ENCODE results near the gene ABCB6. TPM values are rescaled to one million over a fixed set of nuclear protein-coding genes. Genes with fewer than 3 reads are reported as not detected.
"Not testable (repeated sequence)": the region's sequence is repeated elsewhere in the genome, so short reads cannot be mapped to it uniquely, and the experiment has no call there.

ABCB6 gene
- total RNA-seq, 1 donor: 28.2 TPM

GRCh38 chr2:219261024-219261855 lies 42.5 kb upstream of the ABCB6 start:
- no peaks in the 10 kb centered on the region for H3K36me3 ChIP-seq (ENCODE audit: insufficient read depth, low read length)
- no peak overlapping the region for H2AFZ ChIP-seq (ENCODE audit: low read length)
- TF ChIP-seq, protein P1, sequence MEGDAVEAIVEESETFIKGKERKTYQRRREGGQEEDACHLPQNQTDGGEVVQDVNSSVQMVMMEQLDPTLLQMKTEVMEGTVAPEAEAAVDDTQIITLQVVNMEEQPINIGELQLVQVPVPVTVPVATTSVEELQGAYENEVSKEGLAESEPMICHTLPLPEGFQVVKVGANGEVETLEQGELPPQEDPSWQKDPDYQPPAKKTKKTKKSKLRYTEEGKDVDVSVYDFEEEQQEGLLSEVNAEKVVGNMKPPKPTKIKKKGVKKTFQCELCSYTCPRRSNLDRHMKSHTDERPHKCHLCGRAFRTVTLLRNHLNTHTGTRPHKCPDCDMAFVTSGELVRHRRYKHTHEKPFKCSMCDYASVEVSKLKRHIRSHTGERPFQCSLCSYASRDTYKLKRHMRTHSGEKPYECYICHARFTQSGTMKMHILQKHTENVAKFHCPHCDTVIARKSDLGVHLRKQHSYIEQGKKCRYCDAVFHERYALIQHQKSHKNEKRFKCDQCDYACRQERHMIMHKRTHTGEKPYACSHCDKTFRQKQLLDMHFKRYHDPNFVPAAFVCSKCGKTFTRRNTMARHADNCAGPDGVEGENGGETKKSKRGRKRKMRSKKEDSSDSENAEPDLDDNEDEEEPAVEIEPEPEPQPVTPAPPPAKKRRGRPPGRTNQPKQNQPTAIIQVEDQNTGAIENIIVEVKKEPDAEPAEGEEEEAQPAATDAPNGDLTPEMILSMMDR (IDR thresholded peaks at IDR 0.05; ENCODE audit: extremely low read depth, low read depth, low read length): no peak
- peak; percentile 23 for DNase-seq (ENCODE audit: insufficient read length, low spot score, missing footprints)
- no peaks in the 10 kb centered on the region for H3K79me2 ChIP-seq (ENCODE audit: insufficient read depth, low read length)
- H3K27me3 ChIP-seq (ENCODE audit: insufficient read depth, low read length): peaks cover 4% of the 10 kb centered on the region
- no peak overlapping the region for H3K27ac ChIP-seq (ENCODE audit: low read depth, low read length)
- no peaks in the 10 kb centered on the region for H4K20me1 ChIP-seq (ENCODE audit: insufficient read depth, low read length)
- no peak overlapping the region for H3K4me3 ChIP-seq (ENCODE audit: insufficient read depth, low read length)
- H3K9me3 ChIP-seq (ENCODE audit: low read depth, low read length): no peaks in the 10 kb centered on the region
- no peaks in the 10 kb centered on the region for H3K4me1 ChIP-seq (ENCODE audit: insufficient read depth, low read length)
- no peak overlapping the region for H3K4me2 ChIP-seq (ENCODE audit: insufficient read depth, low read length)

DNA sequence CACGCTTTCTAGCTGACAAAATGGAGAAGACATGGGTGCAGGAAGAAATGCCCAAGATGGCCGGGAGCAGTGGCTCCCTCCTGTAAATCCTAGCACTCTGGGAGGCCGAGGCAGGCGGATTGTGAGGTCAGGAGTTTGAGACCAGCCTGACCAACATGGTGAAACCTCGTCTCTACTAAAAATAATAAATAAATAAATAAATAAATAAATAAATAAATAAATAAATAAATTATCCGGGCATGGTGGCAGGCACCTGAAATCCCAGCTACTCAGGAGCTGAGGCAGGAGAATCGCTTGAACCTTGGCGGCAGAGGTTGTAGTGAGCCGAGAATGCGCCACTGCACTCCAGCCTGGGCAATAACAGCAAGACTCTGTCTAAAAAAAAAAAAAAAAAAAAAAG lies 40.2 kb upstream of the ABCB6 start:
- H3K4me3 ChIP-seq (ENCODE audit: insufficient read depth, low read length); H3K79me2 ChIP-seq (ENCODE audit: insufficient read depth, low read length); H3K4me2 ChIP-seq (ENCODE audit: insufficient read depth, low read length); H3K4me1 ChIP-seq (ENCODE audit: insufficient read depth, low read length); H3K36me3 ChIP-seq (ENCODE audit: insufficient read depth, low read length); H2AFZ ChIP-seq (ENCODE audit: low read length); H3K9me3 ChIP-seq (ENCODE audit: low read depth, low read length); H3K27ac ChIP-seq (ENCODE audit: low read depth, low read length); H4K20me1 ChIP-seq (ENCODE audit: insufficient read depth, low read length); DNase-seq (ENCODE audit: insufficient read length, low spot score, missing footprints); H3K27me3 ChIP-seq (ENCODE audit: insufficient read depth, low read length): not testable (repeated sequence)

- H4K20me1 ChIP-seq (ENCODE audit: insufficient read depth, low read length): no peaks in the 10 kb centered on the region
- peak overlapping the region; percentile 80 for H3K4me3 ChIP-seq (ENCODE audit: insufficient read depth, low read length)
- H3K27ac ChIP-seq (ENCODE audit: low read depth, low read length): peak overlapping the region; percentile 33
- no peaks in the 10 kb centered on the region for H3K27me3 ChIP-seq (ENCODE audit: insufficient read depth, low read length)
- no peaks in the 10 kb centered on the region for H3K79me2 ChIP-seq (ENCODE audit: insufficient read depth, low read length)
- TF ChIP-seq, protein P1 (IDR thresholded peaks at IDR 0.05; ENCODE audit: extremely low read depth, low read depth, low read length): no peak
- H2AFZ ChIP-seq (ENCODE audit: low read length): peak overlapping the region; percentile 89
- H3K4me1 ChIP-seq (ENCODE audit: insufficient read depth, low read length): peaks cover 49% of the 10 kb centered on the region
- DNase-seq (ENCODE audit: insufficient read length, low spot score, missing footprints): peak; percentile 21
- peak overlapping the region; percentile 93 for H3K4me2 ChIP-seq (ENCODE audit: insufficient read depth, low read length)
- H3K36me3 ChIP-seq (ENCODE audit: insufficient read depth, low read length): peaks cover 7% of the 10 kb centered on the region
- no peaks in the 10 kb centered on the region for H3K9me3 ChIP-seq (ENCODE audit: low read depth, low read length)
These were observed 35.9 kb upstream of the ABCB6 start for GRCh38 chr2:219254590-219255201.

DNA sequence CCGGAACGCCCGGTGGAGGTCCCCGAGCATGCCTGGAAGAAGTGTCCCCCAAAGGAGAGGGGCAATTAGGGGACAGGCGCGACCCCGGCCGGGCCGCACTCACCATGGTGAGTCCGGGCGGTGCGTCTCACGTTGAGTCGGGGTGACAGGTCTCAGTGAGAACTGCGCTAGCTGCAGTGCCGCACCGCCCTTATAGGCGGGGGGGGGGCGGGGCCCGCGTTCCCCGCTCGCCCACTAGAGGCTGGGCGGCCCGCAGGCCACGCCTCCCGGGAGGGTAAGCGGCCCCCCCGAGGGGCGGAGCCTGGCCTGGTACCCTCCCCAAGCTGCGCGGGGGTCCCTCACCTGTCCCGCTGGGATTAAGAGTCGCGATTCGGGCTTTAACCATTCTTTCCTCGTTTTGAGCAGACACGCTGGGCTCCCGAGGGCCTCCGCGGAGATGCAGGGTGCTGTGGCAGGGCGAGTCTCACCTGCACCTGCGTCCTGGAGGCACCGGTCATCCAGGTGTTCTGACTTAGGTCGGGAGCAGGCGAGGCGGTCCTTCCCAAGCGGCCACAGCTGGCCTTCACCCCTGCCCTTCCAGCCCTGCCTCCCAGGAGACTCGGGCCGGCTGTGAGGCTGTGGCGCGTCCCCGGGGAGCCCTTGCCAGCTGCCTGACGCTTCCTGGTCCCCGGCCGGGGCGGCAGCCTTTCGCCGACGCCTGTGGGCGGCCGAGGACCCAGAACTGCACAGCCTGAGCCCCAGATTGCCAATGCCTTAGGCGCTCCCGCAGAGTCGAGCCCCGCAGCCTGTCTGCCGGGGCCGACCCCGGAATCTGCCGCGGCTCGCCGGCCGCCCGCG lies 35.2 kb upstream of the ABCB6 start, which contains the start of gene TUBA4A:
Gene TUBA4A (minus strand): TSS at position 166 of the 837 bp plus-strand sequence. CDS start 60 bp downstream, at position 106.
- Histone ChIP-seq H4K20me1 (ENCODE audit: insufficient read depth, low read length) (no peaks in the 10 kb centered on the region), H3K27me3 (ENCODE audit: insufficient read depth, low read length) (no peaks in the 10 kb centered on the region), H3K79me2 (ENCODE audit: insufficient read depth, low read length) (no peaks in the 10 kb centered on the region), H2AFZ (ENCODE audit: low read length) (peak within 1 kb of the TSS; percentile 89), H3K27ac (ENCODE audit: low read depth, low read length) (peak within 1 kb of the TSS; percentile 52), H3K4me3 (ENCODE audit: insufficient read depth, low read length) (peak within 1 kb of the TSS; percentile 80), H3K9me3 (ENCODE audit: low read depth, low read length) (no peaks in the 10 kb centered on the region), H3K36me3 (ENCODE audit: insufficient read depth, low read length) (peaks cover 7% of the 10 kb centered on the region), H3K4me1 (ENCODE audit: insufficient read depth, low read length) (peaks cover 56% of the 10 kb centered on the region), H3K4me2 (ENCODE audit: insufficient read depth, low read length) (peak within 1 kb of the TSS; percentile 93)
- TF ChIP-seq, protein P1 (IDR thresholded peaks at IDR 0.05; ENCODE audit: extremely low read depth, low read depth, low read length): no peak
- peak; percentile 97 for DNase-seq (ENCODE audit: insufficient read length, low spot score, missing footprints)
